Measurements from ENCODE around the gene DCUN1D3.

- no peak for TF ChIP-seq CTCF (conservative IDR thresholded peaks at IDR 0.05 in 1 of 2, IDR thresholded peaks at IDR 0.05 in 1 of 2; ENCODE audit: low read depth in 1 of 2, low read length in 2 of 2)
- TF ChIP-seq EZH2 (IDR thresholded peaks at IDR 0.05; ENCODE audit: low read length, missing control alignments), result no peak
These were observed 28.7 kb upstream of the DCUN1D3 start for GRCh38 chr16:20928774-20929411.

Measured in fibroblast of lung (primary cell).